GF-D8 (cell line): ENCODE data around the gene DNAJC7.
"Not testable (repeated sequence)": the region's sequence is repeated elsewhere in the genome, so short reads cannot be mapped to it uniquely, and the experiment has no call there.

Source experiments
- DNase-seq: peaks from one replicate; lab custom pipeline; 2025; lab: John Stamatoyannopoulos, UW

Gene DNAJC7

GRCh38 chr17:42040818-42041217 is 23.6 kb upstream of the DNAJC7 start:
- no peak for DNase-seq

- DNase-seq = no peak
These were observed 22.8 kb upstream of the DNAJC7 start for GRCh38 chr17:42039794-42040763.

GRCh38 chr17:42038221-42038973 is 21.2 kb upstream of the DNAJC7 start:
- no peak for DNase-seq

GRCh38 chr17:42034059-42034458 is 16.8 kb upstream of the DNAJC7 start:
- DNase-seq = no peak

GRCh38 chr17:42031584-42031983 is 14.3 kb upstream of the DNAJC7 start:
- no peak for DNase-seq

GRCh38 chr17:42028791-42029127 is 11.5 kb upstream of the DNAJC7 start:
- no peak for DNase-seq

GRCh38 chr17:42027961-42028790 is 10.9 kb upstream of the DNAJC7 start:
- no peak for DNase-seq

- DNase-seq = no peak
These were observed 10.3 kb upstream of the DNAJC7 start for GRCh38 chr17:42027590-42027889.

GRCh38 chr17:42026857-42027589 is 9.8 kb upstream of the DNAJC7 start:
- DNase-seq = no peak

- DNase-seq = no peak
These were observed 8.7 kb upstream of the DNAJC7 start for GRCh38 chr17:42025936-42026335.

GRCh38 chr17:42025191-42025579 is 7.9 kb upstream of the DNAJC7 start:
- no peak for DNase-seq

GRCh38 chr17:42023524-42024349 is 6.5 kb upstream of the DNAJC7 start:
- DNase-seq = peak; percentile 71

- DNase-seq = not testable (repeated sequence)
These were observed 3.6 kb upstream of the DNAJC7 start for GRCh38 chr17:42020845-42021244.

- peak; percentile 65 for DNase-seq
These were observed 2.5 kb upstream of the DNAJC7 start, which contains the start of gene NKIRAS2 for GRCh38 chr17:42019509-42020404. Gene NKIRAS2 (plus strand): TSS chr17:42020090. CDS start chr17:42021578, 1,488 bp downstream.

GRCh38 chr17:42018988-42019387 is 1.7 kb upstream of the DNAJC7 start:
- no peak for DNase-seq

- DNase-seq = no peak
These were observed 1.1 kb upstream of the DNAJC7 start for GRCh38 chr17:42018339-42018738.

GRCh38 chr17:42017866-42018200 is 594 bp upstream of the DNAJC7 start:
- no peak for DNase-seq

- DNase-seq = no peak
These were observed 818 bp downstream of the DNAJC7 start for GRCh38 chr17:42016411-42016831.

- DNase-seq = not testable (repeated sequence)
These were observed 3.5 kb downstream of the DNAJC7 start for GRCh38 chr17:42013740-42014139.

GRCh38 chr17:42012363-42012762 is 4.9 kb downstream of the DNAJC7 start:
- DNase-seq = not testable (repeated sequence)
